Testis (tissue), 3 donors: Measurements from ENCODE around the gene C8G. TPM values are rescaled to one million over a fixed set of nuclear protein-coding genes. Genes with fewer than 3 reads are reported as not detected.

Experiments used
- DNase-seq: peaks from one replicate; pipeline ENCODE4 v3.0.0-alpha.2; 2019
- H3K27ac ChIP-seq, 2 donors: fragments of 200-600 bp; sonication (generic); one replicate each; pipeline ENCODE4 v1.5.1; 2019
- H3K27me3 ChIP-seq: fragments of 200-600 bp; sonication (generic); one replicate; pipeline ENCODE4 v1.5.1; 2019
- H3K36me3 ChIP-seq: fragments of 200-600 bp; sonication (generic); one replicate; pipeline ENCODE4 v1.5.1; 2017; ENCODE audit warnings: low read depth; ENCODE audit errors: missing control alignments
- H3K4me1 ChIP-seq: fragments of 200-600 bp; sonication (generic); one replicate; pipeline ENCODE4 v1.5.1; 2019
- H3K4me3 ChIP-seq, 2 donors: fragments of 200-600 bp; sonication (generic); one replicate each; pipeline ENCODE4 v1.5.1; 2017 to 2019
- H3K9me3 ChIP-seq: fragments of 200-600 bp; sonication (generic); one replicate; pipeline ENCODE4 v1.5.1; 2017
- POLR2A ChIP-seq: fragments of 450-650 bp; IDR thresholded peaks from one replicate; pipeline ENCODE4 v1.6.1; 2017; ENCODE audit warnings: antibody characterized with exemption, mild to moderate bottlenecking, moderate library complexity
- WGBS, 2 donors: methylation state at CpG; one replicate each; pipeline ENCODE4 v1.1.5; 2018; 5-methylcytosine and 5-hydroxymethylcytosine counted together
- intact Hi-C: fragments of 100-400 bp; cut with DNase I; formaldehyde crosslinking; loops from one replicate; pipeline ENCODE4 v1.15.1; 2023; ENCODE audit warnings: low total_unique reads
- polyA plus RNA-seq: library from polyadenylated mRNA; stranded (reverse); fragments of 350-450 nt; fragmentation: Illumina TruSeq; extraction: RNeasy Lipid Tissue Mini Kit (QIAGEN cat#74804); gene quantifications from one replicate; pipeline ENCODE4 v1.2.3, GENCODE V29; 2014; ENCODE audit warnings: low read depth, low replicate concordance; ENCODE audit not compliant: insufficient read depth
- total RNA-seq, 2 donors: library from RNA; depleted of rRNA; stranded (reverse); fragments of >200 nt; gene quantifications; one replicate each; pipeline ENCODE4 v1.2.3, GENCODE V29; 2016
- TF ChIP-seq, protein P1 (sequence below), 3 experiments: fragments of 450-650 bp in 2 of 3; fragments of 200-600 bp in 1 of 3; sonication (generic) in 1 of 3; IDR thresholded peaks; one replicate each; pipeline ENCODE4 v1.5.1; 2016 to 2019; ENCODE audit warnings: antibody characterized with exemption in 3 of 3, mild to moderate bottlenecking in 2 of 3, moderate library complexity in 1 of 3

C8G gene
- total and polyA plus RNA-seq, 3 donors from 2014 or later = 4.6 to 4.9 (median 4.6) TPM

DNA sequence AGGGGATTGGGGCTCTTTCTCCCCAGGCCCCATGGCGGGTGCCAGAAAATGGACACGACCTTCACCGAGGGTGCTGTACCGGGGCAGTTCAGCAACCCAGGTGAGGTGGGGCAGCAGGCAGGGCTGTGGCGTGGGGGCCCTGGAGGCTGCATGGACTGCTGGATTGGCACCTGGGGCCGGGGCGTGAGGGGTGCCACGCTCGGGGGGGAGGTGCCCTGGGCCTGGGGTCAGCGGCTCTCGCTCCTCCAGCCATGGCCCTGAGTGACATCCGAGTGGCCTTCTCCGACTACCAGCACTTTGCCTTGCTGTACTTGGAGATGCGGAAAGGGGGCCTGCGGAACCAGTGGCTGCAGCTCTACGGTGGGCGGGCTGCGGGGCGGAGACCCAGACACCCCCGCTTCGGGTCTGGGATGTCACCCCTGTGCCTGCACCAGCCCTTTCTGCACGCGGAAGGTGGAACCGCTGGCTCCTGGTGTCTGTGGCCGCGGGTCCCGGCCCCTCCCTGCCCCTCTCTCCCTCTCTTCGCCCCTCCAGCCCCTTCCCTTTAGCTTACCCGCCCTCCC, 39.5 kb downstream of the C8G start:
- peak overlapping the region in 1 of 2 donors; percentile 12 for H3K4me3 ChIP-seq
- H3K9me3 ChIP-seq = no peaks in the 10 kb centered on the region
- no peaks in the 10 kb centered on the region for H3K36me3 ChIP-seq
- no peak for TF ChIP-seq POLR2A
- TF ChIP-seq, protein P1, sequence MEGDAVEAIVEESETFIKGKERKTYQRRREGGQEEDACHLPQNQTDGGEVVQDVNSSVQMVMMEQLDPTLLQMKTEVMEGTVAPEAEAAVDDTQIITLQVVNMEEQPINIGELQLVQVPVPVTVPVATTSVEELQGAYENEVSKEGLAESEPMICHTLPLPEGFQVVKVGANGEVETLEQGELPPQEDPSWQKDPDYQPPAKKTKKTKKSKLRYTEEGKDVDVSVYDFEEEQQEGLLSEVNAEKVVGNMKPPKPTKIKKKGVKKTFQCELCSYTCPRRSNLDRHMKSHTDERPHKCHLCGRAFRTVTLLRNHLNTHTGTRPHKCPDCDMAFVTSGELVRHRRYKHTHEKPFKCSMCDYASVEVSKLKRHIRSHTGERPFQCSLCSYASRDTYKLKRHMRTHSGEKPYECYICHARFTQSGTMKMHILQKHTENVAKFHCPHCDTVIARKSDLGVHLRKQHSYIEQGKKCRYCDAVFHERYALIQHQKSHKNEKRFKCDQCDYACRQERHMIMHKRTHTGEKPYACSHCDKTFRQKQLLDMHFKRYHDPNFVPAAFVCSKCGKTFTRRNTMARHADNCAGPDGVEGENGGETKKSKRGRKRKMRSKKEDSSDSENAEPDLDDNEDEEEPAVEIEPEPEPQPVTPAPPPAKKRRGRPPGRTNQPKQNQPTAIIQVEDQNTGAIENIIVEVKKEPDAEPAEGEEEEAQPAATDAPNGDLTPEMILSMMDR (IDR thresholded peaks at IDR 0.05) = no peak
- peak overlapping the region in 1 of 2 donors; percentile 36 for H3K27ac ChIP-seq
- H3K4me1 ChIP-seq = peaks cover 33% of the 10 kb centered on the region
- DNase-seq = no peak
- 38 to 60% methylated on average over 10 to 29 of the region's 29 CpGs for WGBS, 2 donors
- no peaks in the 10 kb centered on the region for H3K27me3 ChIP-seq
- intact Hi-C loops = no loop called here

DNA sequence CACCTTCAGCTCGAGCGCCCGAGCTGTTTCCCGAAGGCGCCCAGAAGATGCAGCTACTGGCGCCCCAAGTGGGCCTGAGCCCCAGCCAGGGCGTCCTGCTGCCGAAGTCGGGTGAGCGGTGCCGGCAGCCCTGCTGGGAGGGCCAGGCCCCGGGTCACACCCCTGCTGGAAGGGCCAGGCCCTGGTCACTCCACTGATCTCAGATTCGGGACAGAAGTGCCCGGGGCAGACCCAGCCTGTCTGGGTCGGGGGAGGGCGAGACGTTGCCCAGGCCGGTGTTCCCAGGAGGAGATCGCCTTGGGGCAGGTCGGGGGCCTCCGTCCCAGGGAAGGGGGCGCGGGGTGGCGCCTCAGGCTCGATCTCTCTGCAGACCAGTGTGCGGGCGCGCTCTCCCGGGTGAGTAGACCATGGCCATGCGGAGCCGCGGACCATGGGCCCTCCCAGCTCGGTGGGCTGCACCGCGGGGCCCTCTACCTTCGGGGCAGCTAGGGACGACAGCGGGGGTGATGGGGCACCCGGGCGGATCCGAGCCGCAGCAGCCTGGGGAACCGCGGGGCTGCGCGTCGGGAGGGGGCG, 40.1 kb downstream of the C8G start:
- intact Hi-C loops = no loop called here
- no peak for TF ChIP-seq POLR2A
- TF ChIP-seq, protein P1 (IDR thresholded peaks at IDR 0.05) = no peak
- 0 to 7% methylated on average over 11 to 41 of the region's 48 CpGs for whole genome bisulfite sequencing, 2 donors
- no peak for DNase-seq
- Histone ChIP-seq H3K27me3 (no peaks in the 10 kb centered on the region), H3K4me1 (peaks cover 33% of the 10 kb centered on the region), H3K27ac (peak overlapping the region in 1 of 2 donors; percentile 36), H3K4me3 (peak overlapping the region; percentile 6 to 12), H3K36me3 (no peaks in the 10 kb centered on the region), H3K9me3 (no peaks in the 10 kb centered on the region)

DNA sequence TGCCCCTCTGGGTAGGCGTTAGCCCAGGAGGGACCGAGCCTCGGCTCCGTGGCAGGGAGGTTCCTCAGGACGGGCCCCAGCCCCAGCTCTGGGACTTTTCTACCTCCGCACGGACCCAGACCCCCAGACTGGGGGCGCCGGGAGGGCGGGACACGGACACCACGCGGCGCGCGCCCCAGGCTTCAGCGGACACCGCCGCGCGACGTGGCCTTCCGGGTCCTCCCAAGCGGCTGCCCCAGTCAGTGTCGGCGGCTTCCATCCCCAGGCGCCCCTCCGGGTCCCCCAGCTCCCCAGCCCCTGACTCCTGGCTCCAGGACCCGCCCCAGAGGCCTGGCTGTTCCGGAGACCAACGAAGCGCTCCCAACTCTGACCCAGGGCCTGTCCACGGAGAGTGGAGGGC, 40.8 kb downstream of the C8G start:
- Histone ChIP-seq H3K27me3 (no peaks in the 10 kb centered on the region), H3K4me3 (peak overlapping the region; percentile 6 to 12), H3K9me3 (no peaks in the 10 kb centered on the region), H3K27ac (peak overlapping the region in 1 of 2 donors; percentile 36), H3K36me3 (no peaks in the 10 kb centered on the region), H3K4me1 (peaks cover 27% of the 10 kb centered on the region)
- WGBS, 2 donors = 10 to 23% methylated on average over 5 to 32 of the region's 33 CpGs
- intact Hi-C loops = no loop called here
- DNase-seq = no peak
- no peak for TF ChIP-seq POLR2A
- TF ChIP-seq, protein P1 (IDR thresholded peaks at IDR 0.05) = no peak

DNA sequence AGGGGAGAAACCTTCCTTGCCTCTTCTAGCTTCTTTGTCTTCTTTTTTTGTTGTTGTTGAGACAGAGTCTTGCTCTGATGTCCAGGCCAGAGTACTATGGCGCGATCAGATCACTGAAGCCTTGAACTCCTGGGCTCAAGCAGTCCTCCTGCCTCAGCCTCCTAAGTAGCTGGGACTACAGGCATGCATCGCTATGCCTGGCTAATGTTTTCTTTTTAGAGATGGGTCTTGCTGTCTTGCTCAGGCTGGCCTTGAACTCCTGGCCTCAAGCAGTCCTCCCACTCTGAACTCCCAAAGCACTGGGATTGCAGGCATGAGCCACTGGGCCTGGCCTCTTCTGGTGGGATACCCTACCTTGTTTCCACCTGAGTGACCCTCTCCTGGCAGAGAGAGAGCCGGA, 43.8 kb downstream of the C8G start:
- TF ChIP-seq, protein P1 (IDR thresholded peaks at IDR 0.05) = no peak
- no peak for TF ChIP-seq POLR2A
- intact Hi-C loops = no loop called here
- WGBS, 2 donors = 87 to 95% methylated on average over 4 of the region's 4 CpGs
- DNase-seq = no peak
- H3K27me3 ChIP-seq = no peaks in the 10 kb centered on the region
- H3K4me3 ChIP-seq = no peak overlapping the region
- H3K27ac ChIP-seq = no peak overlapping the region
- no peaks in the 10 kb centered on the region for H3K9me3 ChIP-seq
- H3K36me3 ChIP-seq = no peaks in the 10 kb centered on the region
- H3K4me1 ChIP-seq = peaks cover 26% of the 10 kb centered on the region
